ENCODE results near the gene MYLK4.

The MYLK4 gene

DNA sequence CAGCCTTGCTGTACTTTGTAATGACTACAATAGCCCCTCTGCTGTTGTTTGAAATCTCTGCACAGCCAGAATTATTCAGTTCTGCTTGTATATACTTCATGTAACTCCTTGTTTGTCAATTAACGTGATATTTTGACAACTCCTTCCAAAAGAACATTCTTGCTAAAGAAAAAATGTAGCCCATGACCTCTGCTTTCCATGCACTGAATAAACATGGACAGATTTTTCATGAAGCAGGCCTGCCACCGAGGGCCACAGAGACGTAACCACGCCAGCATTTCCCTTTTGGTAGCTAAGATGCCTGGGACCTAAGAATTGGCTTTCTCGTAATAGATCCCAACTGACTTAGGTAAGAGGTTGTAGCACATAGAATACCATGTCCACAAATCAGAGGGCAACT is 135.9 kb downstream of the MYLK4 start:
- WGBS (ENCODE audit: insufficient coverage, insufficient read length), result no CpG with 5 or more reads among the region's 5 CpGs
- no peaks in the 10 kb centered on the region for H3K27me3 ChIP-seq (ENCODE audit: control insufficient read depth, insufficient read depth, low read length)
- H3K36me3 ChIP-seq (ENCODE audit: control insufficient read depth, insufficient read depth, low read length), result no peaks in the 10 kb centered on the region
- no peaks in the 10 kb centered on the region for H3K9me3 ChIP-seq (ENCODE audit: control insufficient read depth, insufficient read depth, low read length)
- H3K4me1 ChIP-seq (ENCODE audit: control insufficient read depth, insufficient read depth, low read length), result no peaks in the 10 kb centered on the region
- no peak for DNase-seq (ENCODE audit: low read depth, low spot score)
- H3K4me3 ChIP-seq (ENCODE audit: low read length), result no peak overlapping the region
- no peak overlapping the region for H3K27ac ChIP-seq (ENCODE audit: low read length)

DNA sequence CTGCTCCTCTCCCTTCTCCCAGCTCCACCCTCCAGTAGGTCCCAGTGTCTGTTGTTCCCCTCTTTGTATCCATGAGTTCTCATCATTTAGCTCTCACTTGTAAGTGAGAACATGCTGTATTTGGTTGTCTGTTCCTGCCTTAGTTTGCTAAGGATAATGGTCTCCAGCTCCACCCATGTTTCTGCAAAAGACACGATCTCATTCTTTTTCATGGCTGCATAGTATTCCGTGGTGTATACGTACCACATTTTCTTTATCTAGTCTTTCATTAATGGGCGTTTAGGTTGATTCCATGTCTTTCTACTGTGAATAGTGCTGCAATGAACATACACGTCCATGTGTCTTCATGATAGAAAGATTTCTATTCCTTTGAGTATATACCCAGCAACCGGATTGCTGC is 136.6 kb downstream of the MYLK4 start:
- WGBS (ENCODE audit: insufficient coverage, insufficient read length), result no CpG with 5 or more reads among the region's 6 CpGs
- H3K4me1 ChIP-seq (ENCODE audit: control insufficient read depth, insufficient read depth, low read length), result no peaks in the 10 kb centered on the region
- no peak overlapping the region for H3K4me3 ChIP-seq (ENCODE audit: low read length)
- H3K27me3 ChIP-seq (ENCODE audit: control insufficient read depth, insufficient read depth, low read length), result no peaks in the 10 kb centered on the region
- no peaks in the 10 kb centered on the region for H3K9me3 ChIP-seq (ENCODE audit: control insufficient read depth, insufficient read depth, low read length)
- DNase-seq (ENCODE audit: low read depth, low spot score), result no peak
- no peak overlapping the region for H3K27ac ChIP-seq (ENCODE audit: low read length)
- no peaks in the 10 kb centered on the region for H3K36me3 ChIP-seq (ENCODE audit: control insufficient read depth, insufficient read depth, low read length)

All from iPS DF 6.9 (cell line).